ENCODE results near the gene MEF2B.

The MEF2B gene

GRCh38 chr19:19096641-19097627 is 73.1 kb downstream of the MEF2B start:
- no peak for DNase-seq

GRCh38 chr19:19095691-19096090 is 74.4 kb downstream of the MEF2B start:
- DNase-seq = no peak
